Measurements from ENCODE around the gene SYTL5.
"Not testable (repeated sequence)": the region's sequence is repeated elsewhere in the genome, so short reads cannot be mapped to it uniquely, and the experiment has no call there.

Gene SYTL5

DNA sequence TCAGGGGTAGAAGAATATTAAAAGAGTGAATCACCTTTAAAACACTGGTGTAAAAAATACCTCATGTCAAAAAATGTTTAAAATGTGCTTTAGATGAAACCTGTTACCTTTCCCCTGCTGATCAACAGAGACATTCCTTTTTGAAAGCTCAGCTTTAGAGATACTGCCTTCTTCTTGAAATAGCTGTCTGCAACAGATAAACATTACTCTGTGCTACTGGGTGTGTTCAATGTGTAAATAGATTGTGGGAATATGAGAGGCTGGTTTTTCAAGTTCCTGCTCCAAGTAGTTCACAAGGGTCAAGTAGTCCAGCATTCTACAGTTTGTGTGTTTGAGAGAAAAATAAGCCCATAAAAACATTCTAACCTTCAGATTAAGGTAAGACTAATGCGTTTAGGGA, at the start of gene SYTL5:
Gene SYTL5 (plus strand): TSS at position 263 of the 400 bp plus-strand sequence. CDS start 27,337 bp downstream, outside the sequence.
- in situ Hi-C loops (cut with MboI; ENCODE audit: low sequenced_read_pairs), result no loop called here

DNA sequence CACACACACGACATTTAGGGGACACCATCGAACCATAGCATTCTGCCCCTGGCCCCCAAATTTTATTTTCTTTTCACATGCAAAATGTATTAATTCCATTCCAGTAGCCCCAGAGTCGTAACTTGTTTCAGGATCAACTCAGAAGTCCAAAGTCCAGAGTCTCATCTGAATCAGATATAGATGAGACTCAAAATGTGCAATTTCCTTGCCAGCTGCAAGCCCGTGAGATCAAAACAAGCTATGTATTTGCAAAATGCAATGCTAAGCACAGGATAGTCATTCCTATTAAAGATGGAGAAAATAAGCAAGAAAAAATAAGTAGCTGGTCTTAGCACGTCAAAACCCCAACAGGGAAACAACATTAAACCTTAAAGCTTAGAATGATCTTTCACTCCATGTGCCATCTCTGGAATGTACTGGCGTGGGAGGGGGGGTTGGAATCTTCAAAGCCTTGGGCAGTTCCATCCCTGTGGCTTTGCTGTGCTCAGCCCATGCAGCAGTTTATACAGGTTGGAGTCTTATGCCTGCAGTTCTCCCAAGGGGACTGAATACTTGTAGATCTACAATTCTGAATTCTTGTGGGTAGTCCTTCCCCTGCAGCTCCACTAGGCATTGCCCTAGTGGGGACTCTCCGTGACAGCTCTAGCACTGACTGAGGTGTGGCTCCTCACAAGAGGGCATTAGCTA, 47.7 kb upstream of the SYTL5 start:
- in situ Hi-C loops (cut with MboI; ENCODE audit: low sequenced_read_pairs), result no loop called here

DNA sequence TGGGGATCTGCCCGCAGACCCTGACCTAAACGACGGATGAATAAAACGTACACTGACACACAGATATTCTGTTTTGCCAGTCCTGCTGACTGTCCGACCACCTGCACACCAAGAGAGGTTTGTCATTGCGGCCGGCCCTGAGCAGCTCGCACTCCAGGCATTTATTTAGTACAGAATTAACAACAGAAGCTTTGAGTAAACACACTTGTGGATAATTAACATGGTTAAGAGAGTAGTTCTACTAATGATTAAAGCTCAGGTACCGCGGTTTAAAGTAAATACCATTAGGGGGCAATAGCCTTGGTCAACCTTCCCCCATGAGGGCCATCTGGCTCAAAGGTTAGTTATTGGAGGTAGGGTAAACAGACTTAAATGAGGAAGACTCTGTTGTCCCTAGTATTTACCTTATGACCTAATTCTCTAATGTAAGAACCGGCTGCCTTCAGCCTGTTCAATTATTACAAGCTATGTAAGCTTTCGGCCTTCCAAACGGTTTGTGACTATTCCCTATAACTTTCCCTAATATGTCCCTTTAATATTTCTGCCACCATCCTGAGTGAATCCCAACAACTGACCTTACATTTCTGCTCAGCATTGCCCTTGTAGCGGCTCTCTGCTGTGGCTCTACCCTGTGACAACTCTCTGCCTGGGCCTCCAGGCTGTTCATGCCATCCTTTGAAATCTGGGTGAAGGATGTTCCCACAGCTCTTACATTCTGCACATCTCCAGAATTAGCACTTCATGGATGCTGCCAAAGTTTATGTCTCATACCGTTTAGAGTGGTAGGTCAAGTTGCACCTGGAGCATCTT, 46.9 kb upstream of the SYTL5 start:
- in situ Hi-C loops (cut with MboI; ENCODE audit: low sequenced_read_pairs), result no loop called here

DNA sequence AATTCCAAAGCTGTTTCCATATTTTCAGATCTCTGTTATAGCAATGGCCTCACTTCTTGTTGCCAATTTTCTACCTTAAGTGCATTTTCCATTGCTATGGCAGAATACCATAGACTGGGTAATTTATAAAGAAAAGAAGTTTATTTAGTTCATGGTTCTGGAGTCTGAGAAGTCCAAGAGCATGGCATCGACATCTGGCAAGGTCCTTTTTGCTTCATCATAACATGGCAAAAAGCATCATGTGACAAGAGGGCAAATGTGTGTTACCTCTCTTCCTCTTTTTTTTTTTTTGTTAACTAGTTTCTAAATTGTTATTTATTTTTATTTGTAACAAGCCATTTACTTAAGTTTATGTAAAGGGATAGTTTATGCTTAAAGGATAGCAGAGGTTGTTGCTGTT, 45.2 kb upstream of the SYTL5 start:
- in situ Hi-C loops (cut with MboI; ENCODE audit: low sequenced_read_pairs), result no loop called here

DNA sequence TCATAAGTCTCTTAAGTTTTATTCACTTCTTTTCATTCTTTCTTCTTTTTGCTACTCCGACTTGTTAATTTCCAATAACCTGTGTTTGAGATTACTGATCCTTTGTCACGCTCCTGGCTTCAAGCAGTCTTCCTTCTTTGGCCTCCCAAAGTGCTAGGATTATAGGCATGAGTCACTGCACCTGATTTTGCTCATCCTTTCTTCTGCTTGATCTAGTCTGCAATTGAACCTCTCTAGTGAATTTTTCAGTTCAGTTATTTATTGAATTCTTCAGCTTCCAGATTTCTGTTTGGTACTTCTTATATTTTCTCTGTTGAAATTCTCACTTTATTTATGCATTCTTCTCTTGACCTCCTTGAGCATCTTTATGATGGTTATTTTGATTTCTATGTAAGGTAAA, 38.6 kb upstream of the SYTL5 start:
- in situ Hi-C loops (cut with MboI; ENCODE audit: low sequenced_read_pairs), result no loop called here

DNA sequence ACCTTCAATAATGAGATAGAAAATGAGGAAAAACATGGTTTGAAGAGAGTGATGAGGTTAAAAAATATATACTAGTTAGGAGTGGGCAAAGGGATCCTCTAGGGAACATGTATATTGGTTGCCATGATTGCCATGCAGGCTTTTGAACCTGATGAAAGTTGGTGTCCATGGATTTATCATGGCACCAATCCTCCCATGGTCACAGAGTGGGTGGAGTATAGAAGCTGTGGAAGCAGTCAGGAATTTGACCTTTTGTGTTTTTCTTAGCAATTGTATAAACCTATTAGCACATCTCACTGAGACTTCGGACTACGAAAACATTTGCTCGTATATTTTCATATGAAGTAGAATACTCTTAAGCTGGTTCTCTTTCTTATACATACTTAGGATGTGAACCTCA, 30.9 kb upstream of the SYTL5 start:
- in situ Hi-C loops (cut with MboI; ENCODE audit: low sequenced_read_pairs), result no loop called here

DNA sequence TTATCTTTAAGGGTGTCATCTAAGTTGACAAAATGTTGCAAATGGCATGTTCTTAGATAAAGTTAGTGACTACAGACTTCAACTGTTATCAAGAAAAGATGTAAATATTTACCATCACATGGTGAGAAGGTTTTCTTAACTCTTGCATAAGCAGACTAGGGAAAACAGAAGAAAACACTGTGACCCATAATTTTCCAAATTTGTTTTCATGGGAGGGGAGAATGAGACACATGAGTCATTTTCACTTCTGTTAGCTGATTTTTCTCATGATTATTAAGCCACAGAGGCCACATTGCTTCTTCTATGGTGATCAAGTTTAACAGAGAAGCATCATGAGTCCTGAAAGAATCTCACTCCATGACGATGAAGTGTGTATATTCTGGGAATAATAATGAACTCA, 30.2 kb upstream of the SYTL5 start:
- in situ Hi-C loops (cut with MboI; ENCODE audit: low sequenced_read_pairs), result no loop called here

DNA sequence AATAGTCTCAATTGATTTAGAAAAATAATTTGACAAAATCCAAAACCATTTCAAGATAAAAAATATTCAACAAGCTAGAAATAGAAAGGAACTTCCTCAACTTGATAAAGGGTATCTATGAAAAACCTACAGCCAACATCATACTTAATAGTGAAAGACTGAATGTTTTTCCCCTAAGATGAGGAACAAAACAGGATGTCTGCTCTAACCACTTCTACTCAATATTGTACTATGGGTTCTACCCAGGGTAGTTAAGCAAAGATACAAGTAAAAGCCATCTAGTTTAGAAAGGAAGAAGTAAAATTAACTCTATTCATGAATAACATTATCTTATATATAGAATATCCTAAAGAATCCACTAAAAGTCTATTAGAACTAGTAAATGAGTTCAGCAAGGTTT, 21.5 kb upstream of the SYTL5 start:
- in situ Hi-C loops (cut with MboI; ENCODE audit: low sequenced_read_pairs), result no loop called here

DNA sequence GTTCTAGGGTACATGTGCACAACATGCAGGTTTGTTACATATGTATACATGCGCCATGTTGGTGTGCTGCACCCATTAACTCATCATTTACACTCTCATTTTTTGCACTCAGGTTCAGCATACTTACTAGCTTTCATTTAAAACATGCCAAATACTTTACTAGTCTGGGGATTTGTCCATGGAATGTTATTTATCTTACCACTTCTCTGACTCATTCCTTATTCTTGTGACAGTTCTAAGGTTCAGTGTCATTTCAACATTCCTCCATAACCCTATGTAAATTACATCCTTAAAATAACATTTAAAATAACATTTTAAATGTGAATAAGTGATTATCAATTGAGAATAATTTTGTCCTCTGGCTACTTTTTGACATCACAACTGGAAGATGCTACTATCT, 19.5 kb upstream of the SYTL5 start:
- in situ Hi-C loops (cut with MboI; ENCODE audit: low sequenced_read_pairs), result no loop called here

DNA sequence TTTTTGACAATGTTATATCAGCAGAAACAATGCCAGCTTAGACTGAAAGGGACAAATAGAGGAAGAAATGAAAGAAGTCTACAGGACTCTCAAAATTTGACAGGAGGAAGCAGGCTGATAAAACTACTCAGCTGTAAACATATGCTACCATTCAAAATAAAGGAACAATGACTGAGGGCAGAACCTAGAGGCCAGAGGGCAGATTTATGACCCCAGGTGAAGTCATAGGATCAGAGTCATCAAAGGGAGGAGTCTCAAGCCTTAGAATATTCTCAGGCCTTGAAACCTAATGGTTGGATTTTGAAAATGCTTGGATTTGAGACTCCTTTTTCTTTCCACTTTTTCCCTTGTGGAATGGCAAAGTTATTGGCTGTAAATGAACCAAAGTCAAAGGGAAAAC, 17.0 kb upstream of the SYTL5 start:
- in situ Hi-C loops (cut with MboI; ENCODE audit: low sequenced_read_pairs), result no loop called here

DNA sequence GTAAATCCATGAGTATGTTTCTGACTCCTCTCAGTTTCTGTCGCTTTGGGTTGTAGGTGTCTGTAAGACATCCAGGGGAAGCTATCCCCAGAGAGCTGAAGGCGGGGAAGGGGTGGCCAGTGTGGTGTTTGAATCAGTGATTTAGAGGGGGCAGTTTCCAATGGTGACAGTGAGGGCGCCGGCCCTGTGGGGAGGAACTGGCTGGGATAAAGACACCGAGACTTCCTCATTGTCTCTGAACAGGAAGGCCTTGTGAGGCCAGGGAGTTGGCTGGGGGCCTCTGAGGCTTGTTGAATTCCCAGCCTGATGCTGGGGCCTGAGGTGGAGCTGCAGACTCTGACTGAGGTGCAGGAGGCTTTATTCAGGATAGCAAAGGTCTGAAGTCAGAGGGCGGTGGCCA, 15.1 kb upstream of the SYTL5 start:
- in situ Hi-C loops (cut with MboI; ENCODE audit: low sequenced_read_pairs), result not testable (repeated sequence)

DNA sequence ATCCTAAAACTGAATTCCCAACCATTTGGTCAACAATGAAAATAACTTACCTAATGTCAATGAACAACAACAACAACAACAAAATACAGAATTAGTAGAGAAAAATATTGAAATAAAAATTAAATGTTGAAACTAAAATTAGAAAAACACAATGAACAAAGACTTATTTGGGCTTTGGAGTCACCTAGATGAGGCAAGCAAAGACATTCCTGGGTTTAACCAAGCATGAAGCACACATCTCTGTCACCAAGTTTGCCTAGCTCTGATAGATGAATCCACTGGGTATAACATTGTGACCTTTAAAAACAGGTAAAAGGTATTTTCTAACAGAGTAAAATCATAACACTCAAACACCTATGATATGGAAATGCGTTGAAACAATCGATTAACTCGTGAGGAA, 13.2 kb upstream of the SYTL5 start:
- in situ Hi-C loops (cut with MboI; ENCODE audit: low sequenced_read_pairs), result no loop called here

DNA sequence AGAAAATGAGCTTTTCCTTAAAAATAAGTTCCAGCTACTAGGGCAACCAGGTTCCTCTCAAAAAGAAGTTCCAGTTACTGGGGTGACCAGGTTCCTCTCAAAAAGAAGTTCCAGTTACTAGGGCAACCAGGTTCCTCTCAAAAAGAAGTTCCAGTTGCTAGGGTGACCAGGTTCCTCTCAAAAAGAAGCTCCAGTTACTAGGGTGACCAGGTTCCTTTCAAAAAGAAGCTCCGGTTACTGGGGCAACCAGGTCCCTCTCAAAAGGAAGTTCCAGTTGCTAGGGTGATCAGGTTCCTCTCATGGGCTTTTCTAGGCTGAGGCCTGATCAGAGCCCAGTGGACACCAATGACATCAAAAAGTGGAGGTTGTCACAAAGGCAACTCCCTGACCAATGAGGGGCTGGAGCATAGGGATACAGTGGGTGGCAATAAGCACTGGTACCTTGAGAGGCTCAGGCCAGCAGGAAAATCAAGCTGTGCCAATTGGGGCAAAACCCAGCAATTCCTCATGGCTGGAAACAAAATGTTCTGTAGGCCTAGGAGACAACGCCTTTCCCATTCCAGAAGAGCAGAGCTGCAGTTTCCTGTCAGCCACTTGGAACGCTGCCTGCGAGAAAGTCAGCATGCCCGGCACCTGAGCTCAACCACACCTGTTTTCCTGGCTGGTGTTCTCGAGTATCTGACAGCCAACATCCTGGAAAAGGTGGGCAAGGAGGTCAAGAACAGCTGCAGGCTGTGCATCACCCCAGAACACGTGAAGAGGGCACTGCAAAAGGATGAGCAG, 12.3 kb upstream of the SYTL5 start:
- in situ Hi-C loops (cut with MboI; ENCODE audit: low sequenced_read_pairs), result no loop called here

DNA sequence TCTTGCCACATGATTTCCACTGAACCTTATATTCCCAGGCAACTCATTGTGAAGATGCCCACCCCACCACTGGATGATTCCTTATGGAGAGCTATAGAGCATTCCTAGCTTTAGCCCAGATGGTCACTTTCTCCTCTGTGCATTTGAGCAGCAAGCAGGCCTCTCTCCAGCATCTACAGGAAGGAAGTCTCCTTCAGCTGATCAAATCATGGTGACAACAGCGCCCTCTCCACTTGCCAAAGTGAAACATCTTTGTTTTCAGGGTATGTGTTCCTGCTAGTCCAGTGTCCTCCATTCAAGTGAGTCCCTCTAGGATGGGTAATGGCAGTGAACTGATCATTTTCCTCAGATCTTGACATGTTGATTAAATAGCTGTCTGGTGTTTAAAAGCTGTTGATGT, 10.9 kb upstream of the SYTL5 start:
- in situ Hi-C loops (cut with MboI; ENCODE audit: low sequenced_read_pairs), result no loop called here

DNA sequence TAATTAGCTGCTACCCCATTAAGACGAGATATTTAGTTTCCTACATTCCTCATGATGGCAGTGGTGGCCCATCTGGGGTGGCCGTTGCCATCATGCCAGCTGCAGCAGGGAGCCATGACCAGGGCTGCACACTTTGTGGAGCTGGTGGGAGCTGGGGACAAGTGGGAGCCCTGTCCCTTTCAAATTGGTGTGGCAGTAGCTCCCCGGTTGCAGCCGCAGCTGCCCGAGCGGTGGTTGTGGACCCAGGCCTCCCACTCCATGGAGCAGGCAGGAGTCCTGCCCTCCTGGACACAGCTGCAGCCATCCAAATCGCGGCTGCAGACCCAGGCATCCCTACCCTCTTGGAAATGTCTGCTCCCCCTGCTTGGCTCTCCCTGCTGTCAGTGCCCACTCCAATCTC, 9.3 kb upstream of the SYTL5 start:
- in situ Hi-C loops (cut with MboI; ENCODE audit: low sequenced_read_pairs), result no loop called here

DNA sequence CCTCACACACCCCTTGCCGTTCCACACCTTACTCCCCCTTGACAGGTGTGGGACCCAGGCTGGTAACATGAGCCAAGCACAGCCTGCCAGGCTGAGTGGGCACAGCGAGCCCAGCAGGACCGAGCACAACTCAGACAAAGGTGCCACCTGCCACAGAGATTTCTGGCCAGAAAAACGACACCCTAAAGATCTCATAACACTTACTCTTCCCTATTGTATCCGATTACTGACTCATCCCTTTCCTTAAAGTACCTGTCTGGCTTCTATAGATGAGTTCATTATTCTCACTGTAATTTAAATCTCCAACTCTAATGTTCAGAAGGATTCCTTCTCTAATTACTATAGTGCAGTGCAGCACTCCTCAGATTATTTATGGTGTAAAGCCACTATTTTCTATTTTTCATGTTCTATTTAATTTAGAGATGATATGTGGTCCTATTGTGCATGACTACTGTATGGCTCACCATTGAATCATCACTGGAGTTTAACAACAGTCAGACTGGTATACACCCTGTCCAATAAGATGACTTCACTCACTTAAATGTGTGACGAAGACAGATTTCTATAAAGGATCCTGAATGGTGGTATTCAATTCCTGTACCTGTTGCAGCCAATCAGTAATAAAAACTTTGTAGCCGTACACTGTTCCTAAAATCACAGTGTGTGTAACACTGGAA, 7.6 kb upstream of the SYTL5 start:
- in situ Hi-C loops (cut with MboI; ENCODE audit: low sequenced_read_pairs), result no loop called here

DNA sequence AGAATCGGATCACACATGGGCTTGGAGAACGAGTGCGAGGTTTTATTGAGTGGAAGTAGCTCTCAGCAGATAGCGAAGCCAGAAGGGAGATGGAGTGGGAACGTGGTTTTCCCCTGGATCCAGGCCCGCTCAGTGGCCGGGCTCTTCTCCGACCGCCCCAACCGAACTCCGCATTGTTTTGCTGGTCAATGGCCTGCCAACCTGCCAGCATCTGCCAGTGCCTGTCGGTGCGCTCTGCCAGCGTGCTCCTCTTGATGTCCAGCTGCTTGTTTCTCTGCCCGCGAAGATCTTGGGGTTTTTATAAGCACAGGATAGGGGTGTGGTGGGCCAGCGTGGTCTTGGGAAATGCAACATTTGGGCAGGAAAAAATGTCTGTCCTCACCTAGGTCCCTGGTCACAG, 5.6 kb upstream of the SYTL5 start:
- in situ Hi-C loops (cut with MboI; ENCODE audit: low sequenced_read_pairs), result no loop called here

DNA sequence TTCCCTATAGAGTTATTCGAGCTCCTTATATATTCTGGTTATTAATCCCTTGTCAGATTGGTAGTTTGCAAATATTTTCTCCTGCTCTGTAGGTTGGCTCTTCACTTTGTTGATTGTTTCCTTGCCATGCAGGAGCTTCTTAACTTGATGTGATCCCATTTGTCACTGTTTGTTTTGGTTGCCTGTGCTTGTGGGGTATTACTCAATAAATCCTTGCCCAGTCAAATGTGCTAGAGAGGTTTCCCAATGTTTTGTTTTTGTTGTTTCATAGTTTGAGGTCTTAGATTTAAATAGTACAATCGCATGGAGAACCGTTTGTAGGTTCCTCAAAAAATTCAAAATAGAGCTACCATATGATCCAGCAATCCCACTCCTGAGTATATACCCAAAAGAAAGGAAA, 2.3 kb upstream of the SYTL5 start:
- in situ Hi-C loops (cut with MboI; ENCODE audit: low sequenced_read_pairs), result no loop called here

DNA sequence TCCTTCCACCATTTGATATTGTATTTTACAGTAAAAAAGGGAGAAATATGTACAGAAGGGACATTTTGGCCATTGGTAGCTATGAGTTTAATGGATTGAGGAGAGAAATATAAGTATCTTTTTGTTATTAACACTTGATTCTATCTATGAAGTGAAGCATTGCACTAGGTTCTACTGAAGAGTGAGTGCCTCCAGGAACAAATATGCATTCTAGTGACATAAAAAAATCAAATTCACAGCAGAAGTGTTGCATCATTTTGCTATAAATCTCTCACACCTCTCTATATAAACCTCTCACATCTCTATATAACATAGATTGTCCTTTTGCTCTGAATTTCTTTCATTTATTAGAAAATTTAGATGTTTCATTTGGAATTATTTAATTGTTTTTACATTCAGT, 425 bp downstream of the SYTL5 start:
- in situ Hi-C loops (cut with MboI; ENCODE audit: low sequenced_read_pairs), result no loop called here

DNA sequence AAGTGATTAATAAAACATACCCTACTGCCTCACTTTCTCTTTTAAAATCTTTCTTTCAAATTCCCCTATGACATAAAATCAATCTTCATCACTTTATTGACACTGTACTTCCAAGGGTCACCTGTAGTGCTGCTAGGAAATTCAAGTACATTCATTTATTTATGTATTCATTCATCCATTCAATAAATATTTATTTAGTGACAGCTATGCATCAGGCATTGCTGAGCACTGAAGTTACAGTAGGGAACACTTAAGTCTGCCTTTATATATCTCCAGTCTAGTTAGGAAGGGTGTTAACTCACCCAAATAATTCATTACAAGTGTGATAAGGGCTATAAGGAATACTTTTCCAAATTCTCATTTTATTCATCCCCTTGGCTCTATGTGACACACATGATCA, 2.3 kb downstream of the SYTL5 start:
- in situ Hi-C loops (cut with MboI; ENCODE audit: low sequenced_read_pairs), result no loop called here

DNA sequence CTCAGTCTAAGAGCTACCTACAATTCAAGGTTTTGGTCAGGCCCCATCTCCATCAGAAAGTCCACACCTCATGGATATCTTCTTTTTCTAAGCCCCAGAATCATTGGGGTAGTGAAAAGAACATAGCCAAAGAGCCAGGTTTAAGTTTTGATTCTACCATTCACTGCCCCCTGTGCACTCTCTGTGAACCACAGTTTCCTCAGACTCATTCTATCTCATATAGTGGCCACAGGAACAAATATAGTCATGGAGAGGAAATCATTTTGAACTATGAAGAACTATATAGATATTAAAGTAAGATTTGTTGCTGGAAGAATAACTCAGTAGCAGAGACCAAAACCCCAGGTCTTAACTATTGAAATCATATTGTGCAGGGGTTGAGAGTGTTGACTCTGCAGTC, 3.3 kb downstream of the SYTL5 start:
- in situ Hi-C loops (cut with MboI; ENCODE audit: low sequenced_read_pairs), result no loop called here

Data from HL-60/S4 (cell line).